CD8-positive, alpha-beta memory T cell (primary cell): Measurements from ENCODE around the gene CHD9. TPM values are rescaled to one million over a fixed set of nuclear protein-coding genes. Genes with fewer than 3 reads are reported as not detected.

Experiments used
- CTCF ChIA-PET: fragments of 350-600 bp; sonication (Branson Sonifier 250); formaldehyde crosslinking; loops from one replicate; lab custom pipeline; 2021; ENCODE audit warnings: antibody characterized with exemption; lab: Charles Lee
- POLR2A ChIA-PET: fragments of 350-600 bp; sonication (Branson Sonifier 250); formaldehyde crosslinking; loops from one replicate; lab custom pipeline; 2021; ENCODE audit warnings: antibody characterized with exemption; lab: Charles Lee
- DNase-seq, 5 donors: peaks; one replicate each; pipeline versions ENCODE4 v3.0.0 to v3.0.0-alpha.2; 2020 to 2022; ENCODE audit warnings: mixed read lengths in 1 of 5
- H3K27ac ChIP-seq: one replicate; pipeline ENCODE4 v1.7.0; 2013; ENCODE audit warnings: low read depth, mild to moderate bottlenecking, low read length, moderate library complexity
- H3K27me3 ChIP-seq: 2 replicates; pipeline ENCODE4 v1.7.0; 2013; ENCODE audit warnings: low read length, mild to moderate bottlenecking; ENCODE audit not compliant: insufficient read depth, poor library complexity, severe bottlenecking
- H3K36me3 ChIP-seq: 2 replicates; pipeline ENCODE4 v1.7.0; 2013; ENCODE audit warnings: mild to moderate bottlenecking, low read length, moderate library complexity; ENCODE audit not compliant: insufficient read depth
- H3K4me1 ChIP-seq: 2 replicates; pipeline ENCODE4 v1.7.0; 2013; ENCODE audit warnings: mild to moderate bottlenecking, low read length, moderate library complexity; ENCODE audit not compliant: insufficient read depth
- H3K4me3 ChIP-seq: 2 replicates; pipeline ENCODE4 v1.7.0; 2013; ENCODE audit warnings: mild to moderate bottlenecking, low read length
- H3K9me3 ChIP-seq: 2 replicates; pipeline ENCODE4 v1.7.0; 2013; ENCODE audit warnings: mild to moderate bottlenecking, low read length
- H3K27ac Mint-ChIP-seq, 8 donors: one replicate each; pipeline ENCODE4 v1.8.0; 2020 to 2021; ENCODE audit warnings: mixed read lengths in 8 of 8, mild to moderate bottlenecking in 6 of 8, inconsistent platforms in 3 of 8, moderate library complexity in 3 of 8
- H3K27me3 Mint-ChIP-seq, 2 donors: one replicate each; pipeline ENCODE4 v1.8.0; 2020 to 2021; ENCODE audit warnings: mixed read lengths in 2 of 2, mild to moderate bottlenecking in 1 of 2, moderate library complexity in 1 of 2
- H3K36me3 Mint-ChIP-seq, 3 donors: one replicate each; pipeline ENCODE4 v1.8.0; 2020 to 2021; ENCODE audit warnings: mixed read lengths in 3 of 3, inconsistent platforms in 1 of 3, mild to moderate bottlenecking in 1 of 3
- H3K4me1 Mint-ChIP-seq, 3 donors: one replicate each; pipeline ENCODE4 v1.8.0; 2020 to 2021; ENCODE audit warnings: mixed read lengths in 3 of 3, inconsistent platforms in 1 of 3, mild to moderate bottlenecking in 1 of 3
- H3K4me3 Mint-ChIP-seq, 7 donors: one replicate each; pipeline ENCODE4 v1.8.0; 2020 to 2021; ENCODE audit warnings: mixed read lengths in 7 of 7, mild to moderate bottlenecking in 6 of 7, moderate library complexity in 4 of 7, inconsistent platforms in 2 of 7
- H3K9me3 Mint-ChIP-seq, 5 donors: one replicate each; pipeline ENCODE4 v1.8.0; 2020 to 2022; ENCODE audit warnings: mixed read lengths in 5 of 5, mild to moderate bottlenecking in 3 of 5, moderate library complexity in 2 of 5, inconsistent platforms in 1 of 5
- polyA plus RNA-seq: library from polyadenylated mRNA; unstranded; fragments of 300-500 nt; fragmentation: Illumina TruSeq; gene quantifications from one replicate; pipeline ENCODE4 v1.2.3, GENCODE V29; 2021
- total RNA-seq, 2 experiments: library from RNA; stranded (reverse); gene quantifications; one replicate each; pipeline ENCODE4 v1.2.3, GENCODE V29; 2021

Gene CHD9
- total and polyA plus RNA-seq, 3 experiments from 2014 or later: 17.4 to 57.4 (median 21.8) TPM

DNA sequence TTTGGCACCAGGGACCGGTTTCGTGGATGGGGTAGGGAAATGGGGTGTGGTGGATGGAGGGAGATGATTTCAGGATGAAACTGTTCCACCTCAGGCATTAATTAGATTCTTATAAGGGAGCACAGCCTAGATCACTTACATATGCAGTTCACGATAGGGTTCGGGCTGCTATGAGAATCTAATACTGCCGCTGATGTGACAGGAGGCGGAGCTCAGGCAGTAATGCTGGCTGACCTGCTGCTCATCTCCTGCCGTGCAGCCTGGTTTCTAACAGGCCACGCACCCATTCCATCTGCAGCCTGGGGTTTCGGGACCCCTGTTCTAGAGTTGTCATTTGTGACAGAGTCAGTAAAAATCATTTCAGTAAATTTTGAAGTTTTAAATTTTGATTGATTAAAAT is 99.7 kb downstream of the CHD9 start:
- no peak for DNase-seq
- no peak overlapping the region for H3K4me3 Mint-ChIP-seq
- H3K4me1 Mint-ChIP-seq: peaks cover 0 to 3% (median 0%) of the 10 kb centered on the region in 3 donors
- H3K9me3 Mint-ChIP-seq: no peaks in the 10 kb centered on the region
- ChIA-PET POLR2A (no interaction called here), CTCF (interaction anchor here (0.9 to 8.7 kb wide), 3 partner anchors 10 to 99 kb away, joined by 3 to 113 read pairs (median 5); partner anchors contain the start of genes CHD9 and CHD9NB)
- Histone ChIP-seq H3K4me1 (no peaks in the 10 kb centered on the region), H3K27ac (no peak overlapping the region), H3K36me3 (peaks cover 7% of the 10 kb centered on the region), H3K9me3 (no peaks in the 10 kb centered on the region), H3K27me3 (no peaks in the 10 kb centered on the region), H3K4me3 (no peak overlapping the region)
- H3K27me3 Mint-ChIP-seq: no peaks in the 10 kb centered on the region
- H3K27ac Mint-ChIP-seq: peak overlapping the region in 4 of 8 donors; percentile 27 to 70 (median 47)
- H3K36me3 Mint-ChIP-seq: peaks cover 0 to 21% (median 15%) of the 10 kb centered on the region in 3 donors

- H3K36me3 Mint-ChIP-seq: peaks cover 0 to 23% (median 15%) of the 10 kb centered on the region in 3 donors
- Histone ChIP-seq H3K27ac (no peak overlapping the region), H3K36me3 (peaks cover 7% of the 10 kb centered on the region), H3K4me1 (no peaks in the 10 kb centered on the region), H3K9me3 (no peaks in the 10 kb centered on the region), H3K4me3 (no peak overlapping the region), H3K27me3 (no peaks in the 10 kb centered on the region)
- no peaks in the 10 kb centered on the region for H3K27me3 Mint-ChIP-seq
- peak overlapping the region in 4 of 8 donors; percentile 0 to 23 (median 4) for H3K27ac Mint-ChIP-seq
- ChIA-PET POLR2A (no interaction called here), CTCF (interaction anchor here (8.7 kb wide), 1 partner anchor 101 kb away, joined by 113 read pairs; the partner anchor contains the start of genes CHD9 and CHD9NB)
- H3K9me3 Mint-ChIP-seq: no peaks in the 10 kb centered on the region
- no peak for DNase-seq
- H3K4me1 Mint-ChIP-seq: peaks cover 0 to 8% (median 6%) of the 10 kb centered on the region in 3 donors
- H3K4me3 Mint-ChIP-seq: no peak overlapping the region
These were observed 101.7 kb downstream of the CHD9 start for GRCh38 chr16:53156516-53156915.

DNA sequence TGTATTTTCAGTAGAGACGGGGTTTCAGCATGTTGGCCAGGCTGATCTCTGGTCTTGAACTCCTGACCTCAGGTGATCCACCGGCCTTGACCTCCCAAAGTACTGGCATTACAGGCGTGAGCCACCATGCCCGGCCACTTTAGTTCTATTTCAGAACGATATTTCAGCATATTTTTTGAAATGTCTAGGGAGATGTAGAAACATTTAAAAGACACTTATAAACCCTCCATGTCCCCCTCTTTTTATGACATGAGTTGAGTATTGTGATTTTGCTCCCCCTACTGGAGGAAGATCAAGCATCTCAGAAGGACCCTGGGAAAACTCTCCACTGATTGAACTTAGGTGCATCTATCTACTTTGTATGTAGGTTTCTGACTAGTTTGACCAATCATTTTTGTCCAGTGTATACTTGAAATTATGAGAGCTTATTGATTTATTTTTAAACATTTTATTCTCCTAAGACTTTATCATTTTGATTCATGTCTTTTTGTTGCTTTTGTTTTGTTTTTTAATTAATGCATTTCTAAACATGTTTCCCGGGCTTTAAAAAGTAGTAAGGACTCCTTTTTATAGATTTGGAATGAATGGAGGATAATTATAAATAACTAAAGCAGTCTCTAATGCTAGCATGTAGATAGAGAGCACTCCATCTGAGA is 105.1 kb downstream of the CHD9 start:
- no peaks in the 10 kb centered on the region for H3K27me3 Mint-ChIP-seq
- ChIA-PET POLR2A (no interaction called here), CTCF (interaction anchor here (0.9 to 8.7 kb wide), 9 partner anchors 9 to 105 kb away, joined by 3 to 113 read pairs (median 4); partner anchors contain the start of genes CHD9 and CHD9NB)
- no peaks in the 10 kb centered on the region for H3K9me3 ChIP-seq
- no peak overlapping the region for H3K27ac ChIP-seq
- no peak overlapping the region for H3K4me3 Mint-ChIP-seq
- peak overlapping the region in 1 of 8 donors; percentile 51 for H3K27ac Mint-ChIP-seq
- no peaks in the 10 kb centered on the region for H3K27me3 ChIP-seq
- H3K36me3 Mint-ChIP-seq: peaks cover 0 to 30% (median 18%) of the 10 kb centered on the region in 3 donors
- no peaks in the 10 kb centered on the region for H3K4me1 ChIP-seq
- no peaks in the 10 kb centered on the region for H3K9me3 Mint-ChIP-seq
- peak in 3 of 5 donors; percentile 43 to 53 (median 47) for DNase-seq
- no peak overlapping the region for H3K4me3 ChIP-seq
- peaks cover 7% of the 10 kb centered on the region for H3K36me3 ChIP-seq
- H3K4me1 Mint-ChIP-seq: peaks cover 0 to 12% (median 7%) of the 10 kb centered on the region in 3 donors

GRCh38 chr16:53166099-53166498 is 111.3 kb downstream of the CHD9 start:
- no peak overlapping the region for H3K4me3 ChIP-seq
- no peaks in the 10 kb centered on the region for H3K27me3 ChIP-seq
- no peak overlapping the region for H3K27ac ChIP-seq
- H3K36me3 ChIP-seq: no peaks in the 10 kb centered on the region
- POLR2A ChIA-PET: no interaction called here
- H3K36me3 Mint-ChIP-seq: peaks cover 0 to 8% (median 3%) of the 10 kb centered on the region in 3 donors
- no peaks in the 10 kb centered on the region for H3K4me1 ChIP-seq
- CTCF ChIA-PET: interaction anchor here (2.6 kb wide), 1 partner anchor 112 kb away, joined by 11 read pairs; the partner anchor contains the start of gene CHD9
- H3K9me3 Mint-ChIP-seq: no peaks in the 10 kb centered on the region
- peaks cover 21 to 39% (median 31%) of the 10 kb centered on the region in 3 donors for H3K4me1 Mint-ChIP-seq
- no peaks in the 10 kb centered on the region for H3K9me3 ChIP-seq
- no peak for DNase-seq
- H3K27ac Mint-ChIP-seq: no peak overlapping the region
- no peaks in the 10 kb centered on the region for H3K27me3 Mint-ChIP-seq
- H3K4me3 Mint-ChIP-seq: no peak overlapping the region

DNA sequence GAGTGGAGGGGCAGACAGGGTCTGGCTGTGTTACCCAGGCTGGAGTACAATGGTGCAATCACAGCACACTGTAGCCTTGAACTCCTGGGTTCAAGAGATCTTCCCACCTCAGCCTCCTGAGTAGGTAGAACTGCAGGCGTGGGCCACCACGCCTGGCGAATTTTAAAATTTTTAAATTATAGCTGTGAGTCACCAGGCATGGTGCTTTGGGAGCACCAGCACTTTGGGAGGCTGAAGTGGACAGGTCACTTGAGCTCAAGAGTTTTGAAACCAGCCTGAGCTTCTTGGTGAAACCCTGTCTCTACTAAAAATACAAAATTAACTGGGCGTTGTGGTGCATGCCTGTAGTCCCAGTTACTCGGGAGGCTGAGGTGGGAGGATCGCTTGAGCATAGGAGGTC is 114.0 kb downstream of the CHD9 start:
- Histone ChIP-seq H3K27me3 (no peaks in the 10 kb centered on the region), H3K27ac (no peak overlapping the region), H3K4me1 (no peaks in the 10 kb centered on the region), H3K36me3 (no peaks in the 10 kb centered on the region), H3K9me3 (no peaks in the 10 kb centered on the region), H3K4me3 (no peak overlapping the region)
- H3K36me3 Mint-ChIP-seq: peaks cover 0 to 6% (median under 1%) of the 10 kb centered on the region in 3 donors
- peaks cover 29 to 49% (median 49%) of the 10 kb centered on the region in 3 donors for H3K4me1 Mint-ChIP-seq
- DNase-seq: no peak
- H3K27me3 Mint-ChIP-seq: no peaks in the 10 kb centered on the region
- no peak overlapping the region for H3K27ac Mint-ChIP-seq
- ChIA-PET CTCF (interaction anchor here (0.9 to 1.8 kb wide), 3 partner anchors 9 to 114 kb away, joined by 4 read pairs; partner anchors contain the start of gene CHD9), POLR2A (no interaction called here)
- H3K9me3 Mint-ChIP-seq: no peaks in the 10 kb centered on the region
- H3K4me3 Mint-ChIP-seq: no peak overlapping the region

DNA sequence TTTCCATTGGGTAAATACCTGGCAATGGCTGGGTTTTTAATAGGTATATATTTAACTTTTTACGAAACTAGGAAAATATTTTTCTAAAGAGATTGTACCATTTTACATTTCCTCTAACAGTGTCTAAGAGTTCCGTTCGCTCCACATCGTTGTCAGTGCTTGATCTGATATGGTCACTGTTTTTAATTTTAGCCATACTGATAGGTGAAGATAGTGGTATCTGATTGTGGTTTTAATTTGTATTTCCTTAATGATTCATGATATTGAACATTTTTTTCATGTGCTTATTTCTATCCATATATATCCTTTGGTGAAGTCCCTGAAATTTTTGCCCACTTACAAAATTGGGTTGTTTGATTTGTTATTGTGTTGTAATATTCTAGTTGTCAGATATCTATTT is 117.7 kb downstream of the CHD9 start:
- POLR2A ChIA-PET: no interaction called here

DNA sequence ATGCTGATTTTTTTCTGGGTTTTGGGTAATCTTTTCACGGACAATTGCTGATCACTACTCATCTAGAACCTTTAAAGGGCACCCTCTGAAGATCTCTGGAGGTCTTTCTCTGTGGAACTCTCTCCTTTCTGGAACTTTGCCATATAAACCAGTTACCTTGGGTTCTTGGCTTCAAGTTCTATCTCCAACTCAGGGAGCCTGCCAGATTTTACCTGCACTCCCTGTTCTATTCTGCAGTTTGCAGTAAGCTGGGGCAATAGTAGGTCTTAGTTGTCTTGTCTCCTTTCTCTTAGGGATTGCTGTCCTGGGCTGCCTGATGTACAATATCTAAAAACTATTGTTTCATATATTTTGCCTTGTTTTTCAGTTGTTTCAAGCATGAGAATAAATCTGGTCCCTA is 120.3 kb downstream of the CHD9 start:
- no peak overlapping the region for H3K4me3 Mint-ChIP-seq

More for the DNA sequence above, 117.7 kb downstream of the CHD9 start:
- no peaks in the 10 kb centered on the region for H3K9me3 ChIP-seq
- CTCF ChIA-PET: interaction anchor here (1.0 kb wide), 1 partner anchor 13 kb away, joined by 3 read pairs; no protein-coding TSS in a partner anchor
- H3K27ac Mint-ChIP-seq: peak overlapping the region in 1 of 8 donors; percentile 10
- H3K9me3 Mint-ChIP-seq: no peaks in the 10 kb centered on the region
- no peak overlapping the region for H3K4me3 ChIP-seq
- H3K27me3 Mint-ChIP-seq: no peaks in the 10 kb centered on the region
- H3K4me3 Mint-ChIP-seq: no peak overlapping the region
- H3K27ac ChIP-seq: no peak overlapping the region
- H3K36me3 Mint-ChIP-seq: peaks cover 0 to 17% (median 11%) of the 10 kb centered on the region in 3 donors
- no peak for DNase-seq
- H3K27me3 ChIP-seq: no peaks in the 10 kb centered on the region
- no peaks in the 10 kb centered on the region for H3K36me3 ChIP-seq
- H3K4me1 Mint-ChIP-seq: peaks cover 24 to 55% (median 49%) of the 10 kb centered on the region in 3 donors
- no peaks in the 10 kb centered on the region for H3K4me1 ChIP-seq

DNA sequence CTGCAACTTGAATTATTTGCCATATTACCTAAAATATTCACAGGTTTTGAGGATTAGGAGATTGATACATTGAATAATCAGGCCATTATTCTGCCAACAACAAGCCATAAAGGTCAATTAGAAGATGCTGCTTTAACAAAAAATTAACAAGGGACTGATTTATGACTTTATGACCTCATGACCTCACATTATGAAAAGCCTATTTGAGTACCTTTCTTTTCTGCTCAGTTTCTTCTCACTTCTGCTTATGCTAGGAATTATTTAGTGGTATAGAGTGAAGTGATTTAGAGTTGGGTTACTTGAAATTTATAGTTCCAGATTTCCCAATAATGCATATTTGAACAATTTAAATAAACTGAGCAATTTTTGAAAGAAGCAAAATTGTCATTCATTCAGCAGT is 121.6 kb downstream of the CHD9 start:
- H3K27me3 Mint-ChIP-seq: no peaks in the 10 kb centered on the region
- ChIA-PET POLR2A (no interaction called here), CTCF (no interaction called here)
- H3K4me1 Mint-ChIP-seq: peaks cover 19 to 41% (median 32%) of the 10 kb centered on the region in 3 donors
- no peak for DNase-seq
- H3K9me3 ChIP-seq: no peaks in the 10 kb centered on the region
- no peaks in the 10 kb centered on the region for H3K27me3 ChIP-seq
- H3K4me3 Mint-ChIP-seq: no peak overlapping the region
- peak overlapping the region in 1 of 8 donors; percentile 21 for H3K27ac Mint-ChIP-seq
- H3K27ac ChIP-seq: no peak overlapping the region
- no peaks in the 10 kb centered on the region for H3K36me3 ChIP-seq
- H3K9me3 Mint-ChIP-seq: no peaks in the 10 kb centered on the region
- no peaks in the 10 kb centered on the region for H3K4me1 ChIP-seq
- H3K4me3 ChIP-seq: no peak overlapping the region
- H3K36me3 Mint-ChIP-seq: peaks cover 0 to 23% (median 14%) of the 10 kb centered on the region in 3 donors

More for the DNA sequence above, 120.3 kb downstream of the CHD9 start:
- no peak overlapping the region for H3K4me3 ChIP-seq
- no peaks in the 10 kb centered on the region for H3K27me3 Mint-ChIP-seq
- H3K27me3 ChIP-seq: no peaks in the 10 kb centered on the region
- H3K36me3 Mint-ChIP-seq: peaks cover 0 to 21% (median 12%) of the 10 kb centered on the region in 3 donors
- no peaks in the 10 kb centered on the region for H3K4me1 ChIP-seq
- H3K27ac ChIP-seq: no peak overlapping the region
- no peak overlapping the region for H3K27ac Mint-ChIP-seq
- ChIA-PET CTCF (no interaction called here), POLR2A (no interaction called here)
- H3K9me3 ChIP-seq: no peaks in the 10 kb centered on the region
- H3K9me3 Mint-ChIP-seq: no peaks in the 10 kb centered on the region
- no peak for DNase-seq
- no peaks in the 10 kb centered on the region for H3K36me3 ChIP-seq
- H3K4me1 Mint-ChIP-seq: peaks cover 23 to 49% (median 39%) of the 10 kb centered on the region in 3 donors
